A549 (cell line): ENCODE results near the gene FANCC.

Experiments
- CHD2 ChIP-seq: fragments of 150-350 bp; IDR thresholded peaks from 2 replicates; pipeline ENCODE4 v1.6.1; 2014; ENCODE audit warnings: low read length; ENCODE audit not compliant: partially characterized antibody
- CTCF ChIP-seq: fragments of >200 bp; sonication (Bioruptor Twin); formaldehyde crosslinking; IDR thresholded peaks from 3 replicates; pipeline ENCODE4 v1.5.1; 2016
- EP300 ChIP-seq, 2 experiments: fragments of >200 bp; sonication (Bioruptor Twin); formaldehyde crosslinking; IDR thresholded peaks; 2 replicates in 1 of 2; 3 replicates in 1 of 2; pipeline ENCODE4 v1.6.1; 2016 to 2017
- GATA3 ChIP-seq: IDR thresholded peaks from 2 replicates; pipeline ENCODE4 v1.6.1; 2012; ENCODE audit warnings: borderline replicate concordance
- HOXB13 ChIP-seq: fragments of 250-450 bp; sonication (Bioruptor Pico); IDR thresholded peaks from 2 replicates; pipeline ENCODE4 v1.5.0; 2020; ENCODE audit warnings: low read depth, mild to moderate bottlenecking, moderate library complexity
- KDM1A ChIP-seq: fragments of 200-600 bp; sonication (generic); IDR thresholded peaks from 2 replicates; pipeline ENCODE4 v1.6.1; 2016; ENCODE audit warnings: low read depth, mild to moderate bottlenecking
- NR3C1 ChIP-seq: fragments of >200 bp; sonication (Bioruptor Twin); formaldehyde crosslinking; IDR thresholded peaks from 3 replicates; pipeline ENCODE4 v1.6.1; 2017
- POLR2A ChIP-seq: IDR thresholded peaks from 2 replicates; pipeline ENCODE4 v1.6.1; 2012; ENCODE audit warnings: mild to moderate bottlenecking, low read length
- RCOR1 ChIP-seq: fragments of 150-350 bp; IDR thresholded peaks from 2 replicates; pipeline ENCODE4 v1.6.1; 2014; ENCODE audit warnings: antibody characterized with exemption, low read length, low read depth
- REST ChIP-seq: fragments of 200-600 bp; sonication (generic); IDR thresholded peaks from 2 replicates; pipeline ENCODE4 v1.6.1; 2016; ENCODE audit warnings: antibody characterized with exemption, mild to moderate bottlenecking, moderate library complexity
- SMC3 ChIP-seq: fragments of >200 bp; sonication (Bioruptor Twin); formaldehyde crosslinking; IDR thresholded peaks from 3 replicates; pipeline ENCODE4 v1.6.1; 2018; ENCODE audit warnings: inconsistent platforms
- TFCP2L1 ChIP-seq: fragments of 250-450 bp; sonication (Bioruptor Pico); IDR thresholded peaks from 2 replicates; pipeline ENCODE4 v1.5.0; 2021; ENCODE audit warnings: mild to moderate bottlenecking
- USF2 ChIP-seq: fragments of 450-650 bp; IDR thresholded peaks from 2 replicates; pipeline ENCODE4 v1.6.1; 2014; ENCODE audit warnings: antibody characterized with exemption

GRCh38 chr9:95365766-95366165, 48.3 kb upstream of the FANCC start:
- TF ChIP-seq CTCF (no peak), TFCP2L1 (CRISPR knock-in tag) (no peak), EP300 (IDR thresholded peaks at IDR 0.05) (no peak), SMC3 (no peak), REST (no peak), POLR2A (no peak), GATA3 (no peak), HOXB13 (no peak), CHD2 (no peak), KDM1A (no peak), NR3C1 (no peak), RCOR1 (no peak), USF2 (no peak)
